Inflammatory macrophage treated with lipopolysaccharide for 1 hour (primary cell): ENCODE results near the gene DLGAP4.

ENCODE experiments used
- DNase-seq, 2 donors: peaks; one replicate each; pipeline ENCODE4 v3.0.0-alpha.2; 2020 to 2022

The DLGAP4 gene

DNA sequence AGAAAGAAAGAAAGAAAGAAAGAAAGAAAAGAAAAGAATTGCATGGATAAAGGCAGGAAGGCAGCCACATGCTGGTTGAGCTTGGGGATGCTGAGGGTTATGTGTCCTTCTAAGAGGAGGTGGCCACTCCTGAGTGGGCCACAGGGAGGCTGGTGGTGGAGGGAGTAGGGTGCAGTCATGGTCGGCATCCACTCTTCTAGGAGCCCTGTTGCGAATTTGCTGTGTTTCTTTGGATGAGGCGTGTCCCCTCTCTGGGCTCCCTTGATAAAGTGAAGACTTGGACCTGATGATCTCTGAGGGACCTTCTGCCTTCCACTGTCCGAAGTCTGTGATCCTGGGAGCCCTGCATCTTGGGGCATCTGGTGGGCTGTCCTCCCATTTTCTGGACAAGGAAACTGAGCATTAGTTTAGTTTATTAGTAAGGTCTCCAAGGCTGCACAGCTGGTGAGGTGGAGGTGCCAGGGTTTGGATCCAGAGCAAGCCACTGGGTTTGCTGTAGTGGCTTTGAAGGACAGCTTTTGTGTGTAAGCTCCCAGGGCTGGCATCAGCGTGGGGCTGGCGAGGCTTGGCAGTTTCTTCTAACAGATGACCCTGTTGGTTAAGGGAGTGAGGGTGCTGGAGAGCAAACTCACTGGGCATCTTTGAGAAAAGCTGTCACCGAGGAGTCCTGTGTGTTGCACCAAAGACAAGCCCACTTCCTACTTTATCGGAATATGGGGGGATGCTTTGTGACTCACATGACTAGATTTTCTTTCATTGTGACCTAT is 4.3 kb downstream of the DLGAP4 start:
- no peak for DNase-seq

DNA sequence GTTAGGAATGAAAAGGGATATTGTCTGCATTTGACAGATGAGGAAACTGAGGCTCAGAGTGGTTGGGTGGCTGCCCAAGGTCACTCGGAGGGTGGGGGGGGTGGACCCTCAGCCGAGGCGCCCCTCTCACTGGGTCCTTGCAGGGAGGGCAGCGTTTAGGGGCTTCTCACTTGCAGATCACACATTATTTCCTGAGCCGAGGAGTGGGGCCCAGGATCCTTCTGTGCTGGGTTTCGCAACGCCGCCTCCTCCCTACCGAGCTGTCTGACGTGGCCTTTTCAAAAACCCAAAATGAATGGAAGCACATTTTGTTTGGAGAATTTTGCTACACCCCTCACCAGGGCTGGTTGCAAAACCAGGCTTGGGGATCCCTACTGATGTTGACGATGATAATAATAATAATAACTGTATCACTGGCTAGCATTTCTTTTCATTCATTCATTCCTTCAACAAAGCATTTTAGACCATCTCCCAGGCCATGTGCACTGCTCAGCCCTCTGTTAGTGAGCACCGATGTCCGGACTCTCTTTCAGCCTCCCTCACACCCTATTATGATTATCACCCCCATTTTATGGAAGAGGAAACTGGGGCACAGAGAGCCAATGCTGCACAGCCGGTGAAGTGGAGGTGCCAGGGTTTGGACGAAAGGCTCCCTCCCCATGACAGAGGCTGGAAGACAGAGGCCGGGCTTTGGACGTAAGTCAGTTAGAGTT is 5.2 kb downstream of the DLGAP4 start:
- no peak for DNase-seq

- no peak for DNase-seq
These were observed 6.0 kb downstream of the DLGAP4 start for GRCh38 chr20:36311854-36312723.

DNA sequence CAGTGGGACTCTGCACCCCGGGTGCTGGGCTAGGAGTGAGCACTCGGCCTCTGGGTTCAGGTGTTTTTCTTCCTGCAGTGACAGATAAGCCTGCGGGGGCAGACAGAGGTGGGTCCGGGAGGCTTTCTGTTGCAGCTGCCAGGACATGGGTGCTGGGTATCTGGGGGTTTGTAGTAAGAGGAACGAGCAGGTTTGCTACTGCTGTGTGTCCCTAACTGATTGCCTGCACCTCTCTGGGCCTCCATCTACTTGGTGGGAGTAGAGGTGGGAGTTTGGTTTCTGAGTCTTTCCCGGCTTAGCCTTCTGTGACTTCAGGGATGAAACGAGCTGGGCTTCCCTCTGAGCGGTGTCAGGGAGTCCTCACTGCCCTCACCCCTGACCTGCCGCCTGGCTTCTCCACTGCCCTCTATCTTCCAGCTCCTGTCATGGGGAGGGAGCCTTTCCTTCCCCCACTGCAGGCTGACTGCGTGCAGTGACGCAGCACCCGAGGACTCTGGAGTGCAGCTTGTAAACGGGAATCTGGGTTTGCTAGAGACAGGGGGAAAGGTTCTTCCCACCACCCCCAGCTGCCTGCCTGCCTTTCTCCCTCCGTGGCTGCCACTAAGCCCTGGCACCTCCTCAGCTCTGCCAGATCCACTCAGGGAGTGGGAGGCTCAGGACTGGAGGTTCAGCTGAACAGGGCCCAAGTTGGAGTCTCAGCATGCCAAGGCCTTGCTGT is 6.7 kb downstream of the DLGAP4 start:
- DNase-seq: no peak

- DNase-seq: no peak
These were observed 7.3 kb downstream of the DLGAP4 start for GRCh38 chr20:36313476-36313875.

GRCh38 chr20:36313926-36314325 is 7.8 kb downstream of the DLGAP4 start:
- DNase-seq: no peak

DNA sequence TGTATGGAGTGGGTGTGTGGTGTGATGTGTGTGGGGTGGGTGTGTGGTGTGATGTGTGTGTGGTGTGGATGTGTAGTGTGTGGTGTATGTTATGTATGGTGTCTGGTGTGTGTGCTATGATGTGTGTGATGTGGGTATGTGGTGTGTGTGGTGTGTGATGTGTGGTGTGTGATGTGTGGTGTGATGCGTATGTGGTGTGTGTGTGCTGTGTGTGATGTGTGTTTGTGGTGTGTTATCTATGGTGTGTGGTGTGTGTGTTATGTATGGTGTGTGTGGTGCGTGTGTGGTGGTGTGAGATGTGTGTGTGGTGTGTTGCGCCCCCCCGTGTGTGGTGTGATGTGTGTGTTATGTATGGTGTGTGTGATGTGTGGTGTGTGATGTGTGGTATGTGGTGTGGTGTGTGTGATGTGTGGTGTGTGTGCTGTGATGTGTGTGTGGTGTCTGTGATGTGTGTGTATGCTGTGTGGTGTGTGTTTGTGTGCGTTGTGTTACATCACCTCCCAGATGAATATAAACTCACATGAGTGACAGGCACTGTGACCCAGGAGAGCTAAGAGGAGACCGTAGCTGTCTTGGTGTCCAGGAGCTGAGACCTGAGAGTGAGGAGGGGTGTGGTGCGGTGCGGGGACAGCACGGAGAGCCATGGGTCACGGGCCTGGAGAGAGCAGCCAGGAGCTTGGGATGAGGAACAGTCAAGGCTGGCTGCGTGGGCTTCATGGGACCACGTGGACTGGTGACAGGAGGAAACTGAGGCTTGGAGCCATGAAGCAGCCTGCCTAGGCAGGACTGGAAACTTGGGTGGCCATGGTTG is 8.8 kb downstream of the DLGAP4 start:
- DNase-seq: no peak

GRCh38 chr20:36315545-36316351 is 9.6 kb downstream of the DLGAP4 start:
- no peak for DNase-seq

DNA sequence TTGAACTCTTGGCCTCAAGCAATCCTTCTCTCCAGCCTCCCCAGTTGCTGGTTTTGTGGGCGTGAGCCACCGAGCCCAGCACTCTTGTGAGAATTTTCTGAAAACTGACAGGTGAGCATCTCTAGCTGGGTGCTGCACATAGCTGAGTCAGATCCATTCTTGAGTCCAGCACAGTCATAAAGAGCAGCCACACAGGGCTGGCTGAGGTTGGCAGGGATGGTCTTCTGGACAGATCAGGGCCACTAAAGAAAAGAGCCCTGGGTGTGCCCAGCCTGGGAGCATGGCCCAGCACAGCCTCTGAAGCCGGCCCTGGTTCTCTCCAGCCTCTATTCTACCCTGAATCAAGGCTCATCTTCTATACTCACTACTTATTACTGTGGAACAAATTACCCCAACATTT is 11.5 kb downstream of the DLGAP4 start:
- DNase-seq: no peak

- DNase-seq: no peak
These were observed 12.0 kb downstream of the DLGAP4 start for GRCh38 chr20:36318166-36318565.

- DNase-seq: no peak
These were observed 13.5 kb downstream of the DLGAP4 start for GRCh38 chr20:36319356-36320260.

DNA sequence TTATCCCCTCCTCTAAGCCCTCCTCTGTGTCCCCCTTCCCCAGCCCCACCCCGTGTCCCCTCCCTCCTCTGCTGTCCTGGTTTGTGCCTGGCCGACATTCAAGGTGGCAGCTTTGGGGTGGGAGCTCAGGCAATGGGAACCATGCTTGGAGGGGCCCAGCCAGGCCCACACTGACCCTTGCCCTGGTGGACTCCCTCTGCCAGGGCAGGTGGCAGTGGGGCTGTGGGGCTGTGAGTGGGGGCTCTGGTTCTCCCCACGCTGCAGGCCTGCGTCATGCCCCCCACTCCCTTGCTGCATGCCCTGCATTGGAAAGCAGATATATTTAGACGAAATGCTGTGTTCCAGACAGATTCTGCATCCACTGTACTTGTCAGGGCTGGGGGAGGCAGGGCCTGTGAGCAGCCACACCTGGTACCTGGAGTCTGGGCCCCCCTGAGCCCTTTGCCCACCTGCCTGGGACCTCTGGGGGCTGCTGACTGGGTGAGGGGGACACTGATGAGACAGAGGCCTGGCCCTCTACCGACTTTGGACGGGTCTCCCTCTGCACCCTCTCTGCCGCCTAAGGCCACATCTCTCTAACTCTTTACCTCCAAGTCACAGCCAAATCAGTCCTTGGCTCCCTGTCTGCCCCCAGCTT is 14.2 kb downstream of the DLGAP4 start:
- DNase-seq: no peak

- no peak for DNase-seq
These were observed 15.0 kb downstream of the DLGAP4 start for GRCh38 chr20:36320898-36321695.

DNA sequence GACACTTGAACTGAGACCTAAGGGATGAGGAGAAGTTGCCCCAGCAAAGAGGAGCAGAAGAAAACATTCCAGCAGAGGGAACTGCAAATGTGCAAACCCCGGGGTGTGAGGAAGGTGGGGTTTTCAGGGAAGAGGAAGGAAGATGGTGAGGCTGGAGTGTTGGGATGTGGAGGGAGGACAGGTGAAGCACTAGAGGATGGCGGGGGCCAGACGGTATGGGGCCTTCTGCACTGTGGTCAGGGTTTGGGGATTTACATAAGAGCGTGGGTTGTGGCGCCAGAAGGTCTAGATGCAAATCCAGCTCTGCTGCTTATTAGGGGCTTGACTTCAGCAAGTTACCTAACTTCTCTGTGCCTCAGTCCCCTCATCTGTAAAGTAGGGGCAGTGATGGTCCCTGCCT is 16.0 kb downstream of the DLGAP4 start:
- no peak for DNase-seq

DNA sequence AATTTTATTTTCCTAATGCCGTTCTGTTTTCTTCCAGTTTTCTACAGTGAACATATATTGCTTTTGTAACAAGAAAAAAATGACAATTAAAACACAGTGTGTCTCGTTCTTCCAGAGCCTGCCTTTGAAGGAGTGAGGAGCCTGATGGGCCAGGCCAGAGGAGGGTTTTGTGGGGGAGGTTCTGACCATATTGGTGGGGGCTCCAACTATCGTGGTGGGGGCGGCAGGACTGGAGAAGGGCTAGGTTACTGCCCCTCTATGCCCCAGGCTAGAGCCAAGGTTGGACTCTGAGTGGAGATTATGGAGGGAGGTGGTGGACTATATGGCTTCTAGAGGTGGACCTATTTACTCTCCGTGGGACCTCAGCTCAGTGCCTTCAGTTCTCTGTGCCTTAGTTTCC is 24.0 kb downstream of the DLGAP4 start:
- DNase-seq: no peak

DNA sequence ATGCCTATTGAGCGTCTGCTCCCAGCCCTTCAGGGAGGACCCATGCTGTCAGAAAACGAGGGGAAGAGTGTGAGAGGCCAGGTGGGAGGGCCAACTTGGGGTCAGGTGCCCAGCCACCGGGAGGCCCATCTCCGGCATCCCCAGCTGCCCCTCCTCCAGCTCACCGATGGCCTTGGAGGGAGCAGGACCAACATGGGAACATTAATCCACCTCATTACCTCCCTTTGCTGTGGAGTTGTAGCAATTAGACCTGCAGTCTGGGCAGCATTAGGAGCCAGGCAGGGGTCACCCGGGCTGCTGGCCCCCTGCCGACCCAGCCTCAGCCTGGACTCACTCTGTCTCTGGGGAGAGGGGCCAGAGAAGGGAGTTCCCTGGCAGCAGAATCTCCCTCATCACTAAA is 25.1 kb downstream of the DLGAP4 start:
- DNase-seq: no peak

- DNase-seq: no peak
These were observed 27.7 kb downstream of the DLGAP4 start for GRCh38 chr20:36333841-36334240.
